KMS-11 (cell line): Measurements from ENCODE around the gene TDRD9.

Experiments
- H2AFZ ChIP-seq: fragments of 200-600 bp; sonication (generic); 2 replicates; pipeline ENCODE4 v1.6.1; 2016; ENCODE audit warnings: antibody characterized with exemption, mixed run types, low read depth
- H3K27ac ChIP-seq: fragments of 200-600 bp; sonication (generic); 2 replicates; pipeline ENCODE4 v1.6.1; 2016; ENCODE audit warnings: mild to moderate bottlenecking, mixed run types
- H3K27me3 ChIP-seq: fragments of 200-600 bp; sonication (generic); 2 replicates; pipeline ENCODE4 v1.6.1; 2017; ENCODE audit warnings: mild to moderate bottlenecking, low read depth, mixed run types, moderate library complexity; ENCODE audit not compliant: insufficient read depth
- H3K36me3 ChIP-seq: fragments of 200-600 bp; sonication (generic); 2 replicates; pipeline ENCODE4 v1.6.1; 2017; ENCODE audit warnings: mild to moderate bottlenecking, mixed run types; ENCODE audit not compliant: insufficient read depth
- H3K4me1 ChIP-seq: fragments of 200-600 bp; sonication (generic); 2 replicates; pipeline ENCODE4 v1.6.1; 2016; ENCODE audit warnings: mild to moderate bottlenecking, low read depth, mixed run types; ENCODE audit not compliant: poor library complexity, severe bottlenecking
- H3K4me2 ChIP-seq: fragments of 200-600 bp; sonication (generic); 2 replicates; pipeline ENCODE4 v1.7.0; 2016; ENCODE audit warnings: mild to moderate bottlenecking, mixed run types
- H3K4me3 ChIP-seq: fragments of 200-600 bp; sonication (generic); IDR thresholded peaks from 2 replicates; pipeline ENCODE4 v1.6.1; 2017; ENCODE audit warnings: low read depth, low read length, mixed read lengths; ENCODE audit not compliant: insufficient read depth
- H3K79me2 ChIP-seq: fragments of 200-600 bp; sonication (generic); 2 replicates; pipeline ENCODE4 v1.6.1; 2016; ENCODE audit warnings: low read depth, mixed run types; ENCODE audit not compliant: insufficient read depth
- H3K9ac ChIP-seq: fragments of 200-600 bp; sonication (generic); 2 replicates; pipeline ENCODE4 v1.6.1; 2016; ENCODE audit warnings: mild to moderate bottlenecking, mixed run types
- H4K20me1 ChIP-seq: fragments of 200-600 bp; sonication (generic); 2 replicates; pipeline ENCODE4 v1.6.1; 2016; ENCODE audit warnings: mild to moderate bottlenecking, mixed run types; ENCODE audit not compliant: insufficient read depth
- TF ChIP-seq, protein P1 (sequence below): fragments of 200-600 bp; sonication (generic); conservative IDR thresholded peaks from 2 replicates; pipeline ENCODE4 v1.6.1; 2017; ENCODE audit warnings: low read depth, mild to moderate bottlenecking, antibody characterized with exemption, low read length, moderate library complexity, mixed read lengths

TDRD9 gene

GRCh38 chr14:103949131-103949790 lies 21.0 kb downstream of the TDRD9 start:
- Histone ChIP-seq H3K27ac (no peak overlapping the region), H3K4me2 (no peak overlapping the region), H2AFZ (no peak overlapping the region), H3K4me1 (no peaks in the 10 kb centered on the region), H4K20me1 (no peaks in the 10 kb centered on the region), H3K36me3 (no peaks in the 10 kb centered on the region), H3K27me3 (no peaks in the 10 kb centered on the region), H3K4me3 (no peak overlapping the region), H3K9ac (no peak overlapping the region), H3K79me2 (no peaks in the 10 kb centered on the region)
- TF ChIP-seq, protein P1, sequence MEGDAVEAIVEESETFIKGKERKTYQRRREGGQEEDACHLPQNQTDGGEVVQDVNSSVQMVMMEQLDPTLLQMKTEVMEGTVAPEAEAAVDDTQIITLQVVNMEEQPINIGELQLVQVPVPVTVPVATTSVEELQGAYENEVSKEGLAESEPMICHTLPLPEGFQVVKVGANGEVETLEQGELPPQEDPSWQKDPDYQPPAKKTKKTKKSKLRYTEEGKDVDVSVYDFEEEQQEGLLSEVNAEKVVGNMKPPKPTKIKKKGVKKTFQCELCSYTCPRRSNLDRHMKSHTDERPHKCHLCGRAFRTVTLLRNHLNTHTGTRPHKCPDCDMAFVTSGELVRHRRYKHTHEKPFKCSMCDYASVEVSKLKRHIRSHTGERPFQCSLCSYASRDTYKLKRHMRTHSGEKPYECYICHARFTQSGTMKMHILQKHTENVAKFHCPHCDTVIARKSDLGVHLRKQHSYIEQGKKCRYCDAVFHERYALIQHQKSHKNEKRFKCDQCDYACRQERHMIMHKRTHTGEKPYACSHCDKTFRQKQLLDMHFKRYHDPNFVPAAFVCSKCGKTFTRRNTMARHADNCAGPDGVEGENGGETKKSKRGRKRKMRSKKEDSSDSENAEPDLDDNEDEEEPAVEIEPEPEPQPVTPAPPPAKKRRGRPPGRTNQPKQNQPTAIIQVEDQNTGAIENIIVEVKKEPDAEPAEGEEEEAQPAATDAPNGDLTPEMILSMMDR = no peak

DNA sequence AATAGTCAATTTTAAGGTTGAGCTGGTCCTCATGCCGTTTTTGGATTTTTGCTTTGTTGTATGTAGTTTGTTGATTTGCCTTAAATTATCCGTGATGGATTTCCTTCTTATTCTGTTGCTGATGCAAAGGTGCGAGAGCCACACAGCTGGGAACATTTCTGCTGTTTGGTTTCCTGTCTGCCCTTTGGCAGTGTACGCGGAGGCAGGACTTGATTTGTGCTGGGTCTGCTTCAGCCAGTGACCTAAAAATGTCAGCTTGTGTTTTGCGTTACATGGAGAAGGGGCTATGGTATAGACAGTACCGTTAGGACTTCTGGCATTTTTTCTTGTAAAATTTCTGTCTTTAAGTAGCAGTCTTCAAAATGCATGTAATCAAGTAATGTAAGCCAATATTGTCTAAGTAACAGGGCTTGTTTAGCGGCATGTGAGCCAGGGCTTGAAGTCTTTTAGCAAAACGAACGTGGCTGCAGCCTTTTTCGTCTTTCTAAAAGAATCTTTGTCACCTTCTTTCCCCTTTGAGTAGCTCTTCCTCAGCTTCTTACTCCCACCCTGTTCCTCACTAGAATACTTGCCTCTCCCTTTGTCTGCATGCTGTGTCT lies 32.3 kb downstream of the TDRD9 start:
- Histone ChIP-seq H3K4me1 (no peaks in the 10 kb centered on the region), H4K20me1 (no peaks in the 10 kb centered on the region), H3K4me3 (no peak overlapping the region), H3K27ac (no peak overlapping the region), H3K4me2 (no peak overlapping the region), H3K27me3 (no peaks in the 10 kb centered on the region), H3K9ac (no peak overlapping the region), H3K79me2 (no peaks in the 10 kb centered on the region), H3K36me3 (no peaks in the 10 kb centered on the region), H2AFZ (no peak overlapping the region)
- TF ChIP-seq, protein P1 = no peak

DNA sequence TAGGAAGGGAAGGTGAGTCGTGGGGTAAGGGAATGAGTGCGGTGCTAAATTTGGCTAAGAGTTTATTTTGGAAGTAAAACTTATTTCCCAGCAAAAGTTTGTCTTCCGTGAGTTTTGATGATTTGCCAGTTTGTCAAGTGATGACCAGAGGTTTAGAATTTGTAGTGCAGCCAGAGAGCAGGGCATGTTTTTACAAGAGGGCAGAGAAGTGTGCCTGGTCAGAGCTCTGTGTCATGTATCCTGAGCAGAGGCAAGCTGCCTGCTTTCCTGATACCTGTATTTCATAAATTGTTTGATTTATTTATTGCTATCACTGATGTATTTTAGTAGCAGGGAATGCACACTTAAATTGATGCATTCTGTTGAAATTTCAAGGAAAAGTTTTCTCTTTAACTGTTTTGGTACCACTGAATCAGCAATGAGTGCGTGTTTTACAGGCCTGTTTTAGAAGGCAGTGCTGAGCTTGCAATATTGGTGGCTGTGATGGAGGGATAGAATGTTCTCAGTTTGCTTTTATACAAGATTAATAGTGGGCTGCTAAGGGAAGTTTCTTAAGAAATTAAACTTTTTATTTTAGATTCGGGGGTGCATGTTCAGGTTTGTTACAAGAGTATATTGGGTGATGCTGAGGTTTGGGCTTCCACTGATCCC lies 33.8 kb downstream of the TDRD9 start:
- Histone ChIP-seq H4K20me1 (no peaks in the 10 kb centered on the region), H3K36me3 (no peaks in the 10 kb centered on the region), H3K79me2 (no peaks in the 10 kb centered on the region), H3K4me1 (no peaks in the 10 kb centered on the region), H3K4me3 (no peak overlapping the region), H3K27me3 (no peaks in the 10 kb centered on the region), H3K4me2 (no peak overlapping the region), H2AFZ (no peak overlapping the region), H3K9ac (no peak overlapping the region), H3K27ac (no peak overlapping the region)
- TF ChIP-seq, protein P1 = no peak

DNA sequence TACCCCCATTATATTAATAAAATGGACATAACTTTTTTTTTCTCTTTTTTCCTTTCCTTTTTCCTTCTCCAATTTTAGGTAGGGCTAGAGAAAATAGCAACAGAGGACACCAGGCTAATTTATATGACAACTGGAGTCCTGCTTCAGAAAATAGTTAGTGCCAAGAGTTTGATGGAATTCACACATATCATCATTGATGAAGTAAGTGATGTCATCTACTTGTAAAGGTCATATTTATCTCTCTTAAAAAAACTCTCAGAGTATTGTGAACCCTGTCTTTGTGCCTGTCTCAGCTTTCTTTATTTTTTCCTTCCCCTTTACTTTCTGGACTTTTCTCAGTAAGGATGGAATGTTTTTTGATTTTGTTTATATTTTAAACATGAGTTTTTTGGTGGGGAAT lies 38.4 kb downstream of the TDRD9 start:
- Histone ChIP-seq H3K36me3 (no peaks in the 10 kb centered on the region), H3K9ac (no peak overlapping the region), H3K27me3 (no peaks in the 10 kb centered on the region), H4K20me1 (no peaks in the 10 kb centered on the region), H3K4me3 (no peak overlapping the region), H3K4me2 (no peak overlapping the region), H3K4me1 (no peaks in the 10 kb centered on the region), H3K27ac (no peak overlapping the region), H3K79me2 (no peaks in the 10 kb centered on the region), H2AFZ (no peak overlapping the region)
- TF ChIP-seq, protein P1 = no peak
